SU-DHL-6 (cell line): ENCODE results near the gene COL23A1.

Source experiments
- H2AFZ ChIP-seq: fragments of 200-600 bp; sonication (generic); 2 replicates; pipeline ENCODE4 v1.6.1; 2014; ENCODE audit warnings: low read depth, mild to moderate bottlenecking, moderate library complexity, mixed read lengths, antibody characterized with exemption, low read length; ENCODE audit not compliant: severe bottlenecking
- H3F3A ChIP-seq: fragments of 200-600 bp; shearing (Covaris generic); 2 replicates; pipeline ENCODE4 v1.6.0; 2016; ENCODE audit warnings: antibody characterized with exemption, mild to moderate bottlenecking; ENCODE audit not compliant: insufficient read depth
- H3K27ac ChIP-seq: fragments of 200-600 bp; sonication (generic); 2 replicates; pipeline ENCODE4 v1.5.1; 2016; ENCODE audit warnings: low read depth, mild to moderate bottlenecking, low read length, moderate library complexity, mixed read lengths
- H3K27me3 ChIP-seq: fragments of 200-600 bp; sonication (generic), shearing (Covaris generic); 2 replicates; pipeline ENCODE4 v1.6.0; 2014; ENCODE audit warnings: mild to moderate bottlenecking, low read length
- H3K36me3 ChIP-seq: fragments of 200-600 bp; sonication (generic); 2 replicates; pipeline ENCODE4 v1.6.1; 2014; ENCODE audit warnings: mild to moderate bottlenecking, low read length, mixed read lengths
- H3K4me2 ChIP-seq: fragments of 300-600, 200-600 bp; shearing (Covaris generic), sonication (generic); 2 replicates; pipeline ENCODE4 v1.6.0; 2014; ENCODE audit warnings: low read length, low read depth, mild to moderate bottlenecking; ENCODE audit not compliant: poor library complexity, severe bottlenecking
- H3K4me3 ChIP-seq: fragments of 200-600 bp; sonication (generic); 2 replicates; pipeline ENCODE4 v1.5.1; 2014; ENCODE audit warnings: antibody characterized with exemption, low read length, mild to moderate bottlenecking, mixed read lengths; ENCODE audit not compliant: insufficient read depth, poor library complexity, severe bottlenecking
- H3K79me2 ChIP-seq: fragments of 200-600 bp; sonication (generic); 2 replicates; pipeline ENCODE4 v1.6.1; 2014; ENCODE audit warnings: mild to moderate bottlenecking, low read length, moderate library complexity; ENCODE audit not compliant: insufficient read depth
- H3K9ac ChIP-seq: fragments of 200-600 bp; sonication (generic); 2 replicates; pipeline ENCODE4 v1.7.0; 2014; ENCODE audit warnings: mild to moderate bottlenecking, low read length
- H3K9me2 ChIP-seq: fragments of 200-600 bp; sonication (generic); replicated peaks from 2 replicates; pipeline ENCODE4 v1.6.1; 2014; ENCODE audit warnings: low read length; ENCODE audit not compliant: insufficient read depth
- H3K9me3 ChIP-seq: fragments of 200-600 bp; sonication (generic); 2 replicates; pipeline ENCODE4 v1.6.1; 2014; ENCODE audit warnings: low read length, mixed read lengths; ENCODE audit not compliant: insufficient read depth
- H4K20me1 ChIP-seq: fragments of 200-600 bp; sonication (generic); 2 replicates; pipeline ENCODE4 v1.6.1; 2014; ENCODE audit warnings: low read depth, mild to moderate bottlenecking, antibody characterized with exemption, low read length, moderate library complexity, mixed read lengths
- CTCF ChIP-seq: fragments of 200-600 bp; sonication (generic); IDR thresholded peaks from one replicate; pipeline ENCODE4 v1.5.1; 2017; ENCODE audit warnings: antibody characterized with exemption, mild to moderate bottlenecking, low read length, moderate library complexity; ENCODE audit not compliant: insufficient read depth, poor library complexity, severe bottlenecking
- EZH2phosphoT487 ChIP-seq: fragments of 200-600 bp; sonication (generic), shearing (Covaris generic); conservative IDR thresholded peaks from 2 replicates; pipeline ENCODE4 v1.6.1; 2018; ENCODE audit warnings: mild to moderate bottlenecking, antibody characterized with exemption, low read length, moderate library complexity, mixed read lengths

The COL23A1 gene

GRCh38 chr5:178242416-178242815 is 347.8 kb downstream of the COL23A1 start:
- Histone ChIP-seq H3K4me3 (no peak overlapping the region), H3K79me2 (no peaks in the 10 kb centered on the region), H3F3A (no peaks in the 10 kb centered on the region), H4K20me1 (no peaks in the 10 kb centered on the region), H3K9ac (no peak overlapping the region), H3K27me3 (no peaks in the 10 kb centered on the region), H3K27ac (no peak overlapping the region), H3K9me3 (no peaks in the 10 kb centered on the region), H3K9me2 (no peaks in the 10 kb centered on the region), H3K36me3 (no peaks in the 10 kb centered on the region), H2AFZ (no peak overlapping the region), H3K4me2 (no peak overlapping the region)
- TF ChIP-seq CTCF: no peak
- no peak for TF ChIP-seq EZH2phosphoT487

GRCh38 chr5:178241688-178242231 is 348.4 kb downstream of the COL23A1 start:
- Histone ChIP-seq H3K27ac (no peak overlapping the region), H3K9me2 (no peaks in the 10 kb centered on the region), H3K79me2 (no peaks in the 10 kb centered on the region), H3K4me3 (no peak overlapping the region), H3K9ac (no peak overlapping the region), H3K27me3 (no peaks in the 10 kb centered on the region), H3K4me2 (no peak overlapping the region), H4K20me1 (no peaks in the 10 kb centered on the region), H3K36me3 (no peaks in the 10 kb centered on the region), H2AFZ (no peak overlapping the region), H3F3A (no peaks in the 10 kb centered on the region), H3K9me3 (no peaks in the 10 kb centered on the region)
- no peak for TF ChIP-seq CTCF
- TF ChIP-seq EZH2phosphoT487: no peak

DNA sequence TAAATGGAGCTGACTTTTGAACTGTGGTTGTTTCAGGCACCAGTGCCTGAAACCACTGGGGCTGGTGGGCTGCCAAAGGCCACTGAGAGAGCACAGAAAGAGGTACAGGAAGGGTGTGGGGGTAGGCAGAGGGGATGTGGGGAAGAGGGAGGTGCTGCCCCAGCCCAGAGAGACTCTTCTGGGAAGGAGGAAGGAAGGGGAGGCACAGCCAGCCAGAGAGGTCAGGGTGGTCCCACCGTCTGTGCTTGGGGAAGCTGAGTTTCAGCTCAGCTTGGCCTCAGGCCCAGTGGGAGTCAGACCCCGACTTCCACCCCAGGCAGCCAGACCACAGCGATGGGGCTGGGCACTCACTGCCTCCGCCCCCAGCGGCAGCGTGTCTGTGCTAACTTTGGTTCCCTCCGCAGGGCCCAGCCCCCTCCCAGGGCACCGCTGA is 348.9 kb downstream of the COL23A1 start:
- no peak overlapping the region for H3K27ac ChIP-seq
- no peaks in the 10 kb centered on the region for H3K36me3 ChIP-seq
- H3F3A ChIP-seq: no peaks in the 10 kb centered on the region
- no peak overlapping the region for H3K9ac ChIP-seq
- H3K9me2 ChIP-seq: no peaks in the 10 kb centered on the region
- no peak overlapping the region for H3K4me2 ChIP-seq
- no peak overlapping the region for H3K4me3 ChIP-seq
- no peak overlapping the region for H2AFZ ChIP-seq
- H3K27me3 ChIP-seq: no peaks in the 10 kb centered on the region
- no peak for TF ChIP-seq EZH2phosphoT487
- TF ChIP-seq CTCF: no peak
- no peaks in the 10 kb centered on the region for H3K79me2 ChIP-seq
- H4K20me1 ChIP-seq: no peaks in the 10 kb centered on the region
- H3K9me3 ChIP-seq: no peaks in the 10 kb centered on the region

DNA sequence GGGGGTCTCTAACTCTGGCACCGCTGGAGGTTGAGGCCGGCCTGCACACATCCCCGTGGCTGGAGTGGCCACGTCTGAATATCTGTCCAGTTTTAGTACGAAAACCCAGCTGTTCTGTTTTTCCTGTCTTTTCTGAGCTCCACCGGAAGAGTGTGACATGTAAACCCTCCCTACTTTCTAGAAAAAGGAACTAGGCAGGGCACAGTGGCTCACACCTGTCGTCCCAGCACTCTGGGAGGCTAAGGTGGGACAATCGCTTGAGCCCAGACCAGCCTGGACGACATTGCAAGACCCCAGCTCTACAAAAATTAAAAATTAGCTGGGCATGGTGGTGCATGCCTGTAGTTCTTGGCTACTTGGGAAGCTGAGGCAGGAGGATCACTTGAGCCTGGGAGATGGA is 349.4 kb downstream of the COL23A1 start:
- TF ChIP-seq EZH2phosphoT487 (no peak), CTCF (no peak)
- H3K27ac ChIP-seq: no peak overlapping the region
- H3K4me3 ChIP-seq: no peak overlapping the region

More for the DNA sequence above, 349.4 kb downstream of the COL23A1 start:
- no peaks in the 10 kb centered on the region for H3K9me2 ChIP-seq
- no peaks in the 10 kb centered on the region for H3K9me3 ChIP-seq
- no peak overlapping the region for H3K9ac ChIP-seq
- no peak overlapping the region for H2AFZ ChIP-seq
- no peaks in the 10 kb centered on the region for H3K79me2 ChIP-seq
- H3F3A ChIP-seq: no peaks in the 10 kb centered on the region
- no peaks in the 10 kb centered on the region for H3K36me3 ChIP-seq
- H3K27me3 ChIP-seq: no peaks in the 10 kb centered on the region
- H4K20me1 ChIP-seq: no peaks in the 10 kb centered on the region
- no peak overlapping the region for H3K4me2 ChIP-seq
